Measurements from ENCODE around the gene ADAM15. TPM values are rescaled to one million over a fixed set of nuclear protein-coding genes. Genes with fewer than 3 reads are reported as not detected.

Gene ADAM15
- total and polyA plus RNA-seq, 9 donors, result 17.0 to 149 (median 61.7) TPM

GRCh38 chr1:155039308-155039669 lies 11.8 kb upstream of the ADAM15 start:
- H3K36me3 ChIP-seq, result no peaks in the 10 kb centered on the region
- no peak overlapping the region for H3K4me3 ChIP-seq
- H3K4me1 ChIP-seq (ENCODE audit: insufficient read depth), result no peaks in the 10 kb centered on the region
- no peaks in the 10 kb centered on the region for H3K9me3 ChIP-seq
- 53 to 64% (median 63%) methylated on average over 4 of the region's 4 CpGs for WGBS, 3 donors
- no peak overlapping the region for H3K27ac ChIP-seq
- no peak for TF ChIP-seq EP300 (IDR thresholded peaks at IDR 0.05)
- TF ChIP-seq, protein P1, sequence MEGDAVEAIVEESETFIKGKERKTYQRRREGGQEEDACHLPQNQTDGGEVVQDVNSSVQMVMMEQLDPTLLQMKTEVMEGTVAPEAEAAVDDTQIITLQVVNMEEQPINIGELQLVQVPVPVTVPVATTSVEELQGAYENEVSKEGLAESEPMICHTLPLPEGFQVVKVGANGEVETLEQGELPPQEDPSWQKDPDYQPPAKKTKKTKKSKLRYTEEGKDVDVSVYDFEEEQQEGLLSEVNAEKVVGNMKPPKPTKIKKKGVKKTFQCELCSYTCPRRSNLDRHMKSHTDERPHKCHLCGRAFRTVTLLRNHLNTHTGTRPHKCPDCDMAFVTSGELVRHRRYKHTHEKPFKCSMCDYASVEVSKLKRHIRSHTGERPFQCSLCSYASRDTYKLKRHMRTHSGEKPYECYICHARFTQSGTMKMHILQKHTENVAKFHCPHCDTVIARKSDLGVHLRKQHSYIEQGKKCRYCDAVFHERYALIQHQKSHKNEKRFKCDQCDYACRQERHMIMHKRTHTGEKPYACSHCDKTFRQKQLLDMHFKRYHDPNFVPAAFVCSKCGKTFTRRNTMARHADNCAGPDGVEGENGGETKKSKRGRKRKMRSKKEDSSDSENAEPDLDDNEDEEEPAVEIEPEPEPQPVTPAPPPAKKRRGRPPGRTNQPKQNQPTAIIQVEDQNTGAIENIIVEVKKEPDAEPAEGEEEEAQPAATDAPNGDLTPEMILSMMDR (IDR thresholded peaks at IDR 0.05), result no peak
- no peak for TF ChIP-seq POLR2A (IDR thresholded peaks at IDR 0.05)
- H3K27me3 ChIP-seq, result no peaks in the 10 kb centered on the region
- intact Hi-C loops (cut with DNase I), result no loop called here
- no peak for DNase-seq

DNA sequence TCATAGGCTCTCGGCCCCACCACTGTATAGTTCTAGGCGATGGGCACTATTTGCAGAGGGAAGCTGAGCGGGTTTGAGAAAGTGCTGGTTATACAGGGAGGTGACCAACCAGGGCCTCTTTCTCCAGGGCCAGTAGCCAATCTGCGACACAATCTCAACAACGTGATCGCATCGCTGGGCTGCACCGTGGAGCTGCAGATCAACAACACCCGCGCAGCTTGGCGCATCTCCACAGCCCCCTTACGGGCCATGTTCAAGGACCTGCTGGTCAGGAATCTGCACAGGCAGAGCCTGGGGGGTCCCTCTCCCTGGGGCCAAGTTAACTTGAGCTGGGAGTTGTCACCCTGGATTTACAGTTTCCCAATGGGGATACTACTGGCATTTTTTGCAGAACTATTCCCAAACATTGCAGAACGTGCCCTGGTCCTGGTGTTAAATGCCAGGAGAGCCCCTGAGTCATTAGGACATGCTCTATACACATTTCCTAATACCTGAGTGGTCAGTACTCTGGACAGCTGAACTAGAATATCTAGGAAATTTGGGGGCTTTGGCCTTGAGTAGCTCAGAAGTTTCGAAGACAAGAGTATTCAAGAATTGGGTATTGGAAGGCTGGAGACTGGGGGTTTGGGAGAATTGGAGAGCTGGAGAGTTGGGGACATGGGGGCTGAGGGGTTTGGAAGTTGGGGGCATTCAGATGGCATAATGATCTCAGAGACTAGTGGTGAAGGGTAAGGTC lies 10.6 kb upstream of the ADAM15 start:
- 78 to 84% (median 80%) methylated on average over 14 of the region's 14 CpGs for WGBS, 3 donors
- no peak overlapping the region for H3K27ac ChIP-seq
- intact Hi-C loops (cut with DNase I), result no loop called here
- no peaks in the 10 kb centered on the region for H3K36me3 ChIP-seq
- TF ChIP-seq, protein P1 (IDR thresholded peaks at IDR 0.05), result no peak
- TF ChIP-seq POLR2A (IDR thresholded peaks at IDR 0.05) (no peak), EP300 (IDR thresholded peaks at IDR 0.05) (no peak)
- DNase-seq, result no peak
- H3K4me1 ChIP-seq (ENCODE audit: insufficient read depth), result no peaks in the 10 kb centered on the region
- no peak overlapping the region for H3K4me3 ChIP-seq
- H3K27me3 ChIP-seq, result no peaks in the 10 kb centered on the region
- H3K9me3 ChIP-seq, result no peaks in the 10 kb centered on the region

DNA sequence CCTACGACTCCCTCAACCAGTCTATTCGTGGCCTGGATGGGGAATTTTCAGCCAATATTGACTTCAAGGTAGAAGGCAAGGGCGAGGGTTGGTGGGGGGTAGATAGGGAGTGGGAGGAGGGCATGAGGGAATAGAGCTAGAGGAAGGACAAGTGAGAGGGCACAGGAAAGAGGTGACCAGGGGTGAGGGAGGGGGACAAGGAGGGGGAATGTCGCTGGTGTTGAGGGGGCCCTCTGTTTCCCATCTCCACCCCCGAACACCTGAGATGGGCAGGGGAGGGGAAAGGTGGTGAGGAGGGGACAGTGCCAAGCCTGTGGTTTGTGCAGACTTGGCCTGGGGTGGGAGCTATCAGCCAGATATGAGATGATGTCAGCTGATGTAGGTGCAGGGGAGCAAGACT lies 8.3 kb upstream of the ADAM15 start:
- intact Hi-C loops (cut with DNase I), result no loop called here
- Histone ChIP-seq H3K27me3 (no peaks in the 10 kb centered on the region), H3K36me3 (no peaks in the 10 kb centered on the region), H3K9me3 (no peaks in the 10 kb centered on the region), H3K27ac (no peak overlapping the region), H3K4me3 (no peak overlapping the region), H3K4me1 (ENCODE audit: insufficient read depth) (no peaks in the 10 kb centered on the region)
- 74 to 84% (median 77%) methylated on average over 5 of the region's 5 CpGs for WGBS, 3 donors
- no peak for TF ChIP-seq EP300 (IDR thresholded peaks at IDR 0.05)
- TF ChIP-seq, protein P1 (IDR thresholded peaks at IDR 0.05), result no peak
- no peak for TF ChIP-seq POLR2A (IDR thresholded peaks at IDR 0.05)
- DNase-seq, result no peak

DNA sequence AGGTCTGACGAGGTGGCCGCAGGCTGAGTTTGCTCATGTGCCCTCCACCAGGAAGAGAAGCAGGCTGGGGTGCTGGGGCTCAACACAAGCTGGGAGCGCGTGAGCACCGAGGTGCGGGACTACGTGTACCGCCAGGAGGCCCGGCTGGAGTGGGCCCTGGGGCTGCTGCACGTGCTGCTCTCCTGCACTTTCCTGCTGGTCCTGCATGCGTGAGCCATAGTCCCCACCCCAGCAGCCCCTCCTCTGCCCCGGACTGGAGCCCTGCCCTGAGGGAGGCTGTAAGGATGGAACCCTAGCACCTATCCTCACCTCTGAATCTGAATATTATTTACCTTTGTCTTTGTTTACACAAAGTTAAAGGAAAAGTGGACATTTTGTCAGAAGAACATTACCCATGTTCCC lies 7.8 kb upstream of the ADAM15 start:
- WGBS, 3 donors, result 60 to 83% (median 63%) methylated on average over 11 to 12 of the region's 12 CpGs
- DNase-seq, result no peak
- intact Hi-C loops (cut with DNase I), result no loop called here
- Histone ChIP-seq H3K4me3 (no peak overlapping the region), H3K9me3 (no peaks in the 10 kb centered on the region), H3K27ac (no peak overlapping the region), H3K27me3 (no peaks in the 10 kb centered on the region), H3K4me1 (ENCODE audit: insufficient read depth) (no peaks in the 10 kb centered on the region), H3K36me3 (no peaks in the 10 kb centered on the region)
- TF ChIP-seq EP300 (IDR thresholded peaks at IDR 0.05) (no peak), POLR2A (IDR thresholded peaks at IDR 0.05) (no peak)
- TF ChIP-seq, protein P1 (IDR thresholded peaks at IDR 0.05), result no peak
